AG09309 (cell line): Measurements from ENCODE around the gene CABLES1.

Experiments used
- DNase-seq: peaks from one replicate; pipeline ENCODE4 v3.0.0-alpha.2; 2010; ENCODE audit warnings: low read depth
- H3K4me3 ChIP-seq: 2 replicates; pipeline ENCODE4 v1.5.1; 2011; ENCODE audit warnings: mild to moderate bottlenecking, low read depth, low read length, moderate library complexity; ENCODE audit not compliant: control insufficient read depth
- CTCF ChIP-seq: IDR thresholded peaks from 2 replicates; pipeline ENCODE4 v1.5.1; 2011; ENCODE audit warnings: mild to moderate bottlenecking, low read depth, low read length, inconsistent platforms; ENCODE audit not compliant: insufficient read depth, control insufficient read depth; ENCODE audit errors: missing control alignments

CABLES1 gene

GRCh38 chr18:23193742-23194141 is 58.5 kb downstream of the CABLES1 start:
- no peak for DNase-seq
- no peak for TF ChIP-seq CTCF
- no peak overlapping the region for H3K4me3 ChIP-seq

GRCh38 chr18:23194155-23194996 is 59.1 kb downstream of the CABLES1 start:
- TF ChIP-seq CTCF = no peak
- DNase-seq = no peak
- no peak overlapping the region for H3K4me3 ChIP-seq

GRCh38 chr18:23194997-23195957 is 60.0 kb downstream of the CABLES1 start:
- no peak overlapping the region for H3K4me3 ChIP-seq
- DNase-seq = no peak
- TF ChIP-seq CTCF = no peak

- TF ChIP-seq CTCF = no peak
- H3K4me3 ChIP-seq = no peak overlapping the region
- no peak for DNase-seq
Measured at GRCh38 chr18:23196119-23197007, 61.1 kb downstream of the CABLES1 start.

GRCh38 chr18:23198217-23198845 is 63.0 kb downstream of the CABLES1 start:
- DNase-seq = no peak
- H3K4me3 ChIP-seq = no peak overlapping the region
- TF ChIP-seq CTCF = no peak

GRCh38 chr18:23200756-23201155 is 65.5 kb downstream of the CABLES1 start:
- no peak overlapping the region for H3K4me3 ChIP-seq
- no peak for TF ChIP-seq CTCF
- DNase-seq = no peak
